GM19463 (cell line): Measurements from ENCODE around the gene VSTM4.

Experiments
- ATAC-seq: cut with Tn5 transposase; IDR thresholded peaks from one replicate; pipeline ENCODE4 v1.9.1; 2021; ENCODE audit warnings: mild to moderate bottlenecking, moderate library complexity; ENCODE audit not compliant: unreplicated experiment

Gene VSTM4

DNA sequence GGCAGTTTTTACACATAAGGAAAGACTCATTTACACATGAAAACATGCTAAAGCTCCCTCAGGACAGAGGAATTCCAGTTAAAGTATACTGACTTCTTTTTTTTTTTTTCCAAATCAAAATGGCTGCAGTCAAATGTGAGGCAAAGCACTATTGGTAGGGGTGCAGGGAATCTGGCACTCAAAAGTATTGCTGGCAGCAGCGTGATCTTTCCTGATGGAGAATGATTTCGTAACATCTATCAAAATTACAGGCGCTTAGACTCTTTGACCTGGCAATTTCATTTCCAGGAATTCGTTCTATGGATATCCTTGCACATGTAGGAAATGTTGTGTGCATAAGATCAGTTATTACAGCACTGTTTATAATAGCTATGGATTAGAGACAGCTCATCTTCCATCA, 65.7 kb downstream of the VSTM4 start:
- no peak for ATAC-seq

DNA sequence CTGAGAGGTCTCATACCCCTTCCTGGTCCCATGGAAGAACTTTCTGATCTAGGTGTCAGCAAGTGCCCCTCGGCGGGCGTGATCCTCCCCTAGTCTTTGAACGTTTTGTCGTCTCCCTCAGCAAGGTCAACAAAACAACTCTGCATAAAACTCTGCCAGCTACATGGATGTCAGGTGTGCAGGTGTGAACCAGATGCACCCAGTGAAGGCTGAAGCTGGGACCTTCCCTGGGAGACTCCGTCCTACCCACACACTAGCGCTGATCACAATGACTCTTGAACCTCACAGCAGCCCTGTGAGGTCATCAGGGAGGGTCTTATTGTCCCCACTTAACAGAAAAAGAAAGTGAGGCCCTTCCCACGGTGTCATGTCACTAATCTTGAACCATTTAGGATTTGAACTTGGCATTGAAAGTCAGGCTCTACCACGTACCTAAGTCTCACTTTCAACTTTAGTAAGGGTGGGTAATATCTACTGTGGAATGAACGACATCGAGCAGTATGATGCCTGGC, 68.1 kb downstream of the VSTM4 start:
- no peak for ATAC-seq

DNA sequence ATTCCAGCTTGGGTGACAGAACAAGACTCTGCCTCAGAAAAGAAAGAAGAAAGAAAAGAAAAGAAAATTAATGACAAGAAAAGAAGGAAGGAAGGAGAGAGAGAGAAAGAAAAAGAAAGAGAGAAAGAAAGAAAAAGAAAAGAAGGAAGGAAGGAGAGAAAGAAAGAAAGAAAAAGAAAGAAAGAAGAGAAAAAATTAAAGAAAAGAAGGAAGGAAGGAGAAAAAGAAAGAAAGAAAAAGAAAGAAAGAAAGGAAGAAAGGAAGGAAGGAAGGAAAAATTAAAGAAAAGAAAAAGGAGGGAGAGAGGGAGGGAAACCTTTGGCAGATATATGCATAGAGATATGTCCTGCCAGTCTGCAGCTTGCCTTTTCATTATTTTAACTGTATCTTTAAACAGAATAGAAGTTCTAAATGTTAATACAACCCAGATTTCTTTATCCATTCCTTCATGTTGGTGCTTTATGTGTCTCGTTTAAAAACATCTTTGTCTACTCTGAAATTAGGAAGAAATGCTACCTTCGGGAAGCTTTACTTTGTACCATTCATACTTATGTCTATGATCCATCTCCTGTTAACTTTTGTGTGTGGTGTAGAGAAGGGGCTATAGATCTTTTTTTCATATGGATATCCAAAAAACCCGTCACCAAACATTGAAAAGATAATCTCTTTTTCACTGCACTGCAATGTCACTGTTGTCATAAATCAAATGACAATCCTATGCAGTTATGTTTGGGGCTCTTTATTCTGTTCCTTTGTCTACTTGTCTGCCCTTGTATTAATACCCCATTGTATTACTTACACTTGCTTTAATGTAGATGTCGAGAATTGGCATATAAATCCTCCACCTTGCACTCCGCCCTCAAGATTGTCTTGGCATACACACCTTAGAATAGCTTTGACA, 70.8 kb downstream of the VSTM4 start:
- no peak for ATAC-seq

DNA sequence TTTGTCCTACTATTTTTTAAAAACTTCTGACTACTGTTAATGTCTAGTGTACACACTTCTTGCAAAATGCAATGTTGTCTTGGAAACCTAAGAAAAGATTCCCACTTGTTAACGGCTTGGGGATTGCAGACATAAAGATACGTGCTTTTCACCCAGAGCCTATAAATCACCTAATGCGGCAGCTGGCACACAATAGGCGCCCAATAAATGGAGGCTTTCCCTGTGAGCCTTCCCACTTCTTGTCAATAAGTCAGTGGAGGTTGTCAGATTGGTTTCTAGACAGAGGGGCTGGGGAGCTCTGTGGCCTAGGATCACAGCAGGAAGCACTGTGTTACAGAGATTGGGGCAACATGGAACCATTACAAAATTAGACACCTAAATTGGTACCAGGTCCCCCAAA, 74.7 kb downstream of the VSTM4 start:
- no peak for ATAC-seq

- ATAC-seq: no peak
Measured at GRCh38 chr10:49039409-49039808, 75.9 kb downstream of the VSTM4 start.

- ATAC-seq: no peak
Measured at GRCh38 chr10:49038711-49039110, 76.6 kb downstream of the VSTM4 start.

GRCh38 chr10:49037187-49037586, 78.1 kb downstream of the VSTM4 start:
- ATAC-seq: no peak

DNA sequence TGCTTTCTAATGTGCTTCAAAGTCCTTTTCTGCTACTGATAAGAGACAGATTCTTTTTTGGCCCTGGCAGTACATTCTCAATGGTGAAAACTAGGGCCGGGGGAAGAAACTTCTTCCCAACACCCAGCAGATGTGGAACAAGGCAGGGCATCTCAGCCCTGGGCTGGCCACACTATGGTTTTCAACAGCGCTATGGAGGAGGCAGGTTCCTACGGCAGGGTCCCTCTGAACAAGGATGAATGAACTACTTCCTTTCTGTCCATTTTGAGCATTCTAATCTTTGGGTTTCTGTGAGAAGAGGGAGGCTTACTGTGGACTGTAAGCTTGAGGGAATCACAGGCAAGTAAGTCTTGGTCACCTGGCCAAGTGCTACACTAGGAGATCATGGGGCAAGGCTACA, 78.7 kb downstream of the VSTM4 start:
- ATAC-seq: no peak

DNA sequence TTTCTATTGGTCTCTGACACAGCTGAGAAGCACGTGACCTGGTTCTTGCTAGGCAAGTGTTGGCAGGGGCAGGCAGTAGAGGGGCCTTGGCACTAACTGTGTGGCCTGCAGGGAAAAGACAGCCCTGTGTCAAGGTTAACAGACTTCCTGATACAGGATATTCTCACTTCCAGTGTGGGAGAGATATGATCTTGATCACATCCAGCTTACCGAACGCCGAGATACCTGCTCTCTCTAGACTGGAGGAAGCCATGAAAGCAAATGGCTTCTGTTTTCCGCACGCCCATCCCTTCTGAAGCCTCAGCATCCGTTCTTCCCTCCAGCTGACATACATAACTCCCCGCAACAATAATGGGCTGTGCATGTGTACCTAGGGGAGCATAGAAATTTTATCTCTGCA, 79.4 kb downstream of the VSTM4 start:
- ATAC-seq: no peak

GRCh38 chr10:49034925-49035324, 80.4 kb downstream of the VSTM4 start:
- ATAC-seq: no peak

DNA sequence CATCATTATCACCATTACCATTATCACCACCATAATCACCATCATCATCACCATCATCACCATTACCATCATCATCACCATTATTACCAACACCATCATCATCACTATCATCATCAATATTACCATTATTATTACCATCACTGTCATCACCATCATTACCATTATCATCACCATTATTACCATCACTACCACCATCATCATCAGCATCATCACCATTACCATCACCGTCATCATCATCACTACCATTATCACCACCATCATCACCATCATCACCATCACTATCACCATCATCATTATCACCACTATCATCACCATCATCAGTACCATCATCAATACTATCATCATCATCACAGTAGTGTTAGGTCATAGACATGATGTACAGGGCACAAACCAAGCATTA, 81.4 kb downstream of the VSTM4 start:
- ATAC-seq: no peak

DNA sequence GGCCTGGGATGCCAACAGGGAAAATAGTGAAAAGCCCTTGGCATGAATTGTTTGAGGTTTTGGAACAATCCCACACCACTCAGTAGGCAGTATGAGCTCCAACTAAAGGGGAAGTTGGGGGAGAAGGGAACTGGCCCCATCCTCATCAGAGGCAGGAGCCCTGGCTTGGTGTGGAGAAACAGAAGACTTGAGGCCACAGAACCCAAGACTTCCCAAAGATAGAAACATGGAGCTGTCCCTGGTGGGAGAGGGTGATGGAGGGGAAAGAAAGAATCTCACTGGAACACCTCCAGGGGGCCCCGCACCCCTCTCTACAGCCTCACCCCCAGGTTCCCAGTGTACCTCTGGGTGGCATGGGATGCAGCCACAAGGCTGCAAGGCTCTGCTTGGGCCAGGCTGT, 85.7 kb downstream of the VSTM4 start:
- no peak for ATAC-seq

- ATAC-seq: no peak
Measured at GRCh38 chr10:49028639-49029038, 86.7 kb downstream of the VSTM4 start.

- no peak for ATAC-seq
Measured at GRCh38 chr10:49025347-49025983, 89.9 kb downstream of the VSTM4 start.

GRCh38 chr10:49024484-49024883, 90.8 kb downstream of the VSTM4 start:
- no peak for ATAC-seq

- no peak for ATAC-seq
Measured at GRCh38 chr10:49023752-49024151, 91.6 kb downstream of the VSTM4 start.

GRCh38 chr10:49023071-49023470, 92.3 kb downstream of the VSTM4 start:
- no peak for ATAC-seq

- no peak for ATAC-seq
Measured at GRCh38 chr10:49021685-49022084, 93.6 kb downstream of the VSTM4 start.

- no peak for ATAC-seq
Measured at GRCh38 chr10:49015700-49016099, 99.6 kb downstream of the VSTM4 start.

GRCh38 chr10:49012603-49013002, 102.7 kb downstream of the VSTM4 start:
- ATAC-seq: no peak

GRCh38 chr10:49011756-49012155, 103.6 kb downstream of the VSTM4 start:
- ATAC-seq: no peak

GRCh38 chr10:49010865-49011264, 104.5 kb downstream of the VSTM4 start:
- no peak for ATAC-seq
